DND-41 (cell line): ENCODE data around the gene ARFIP1.

ENCODE experiments used
- ATAC-seq: fragments of 200-7000 bp; cut with Tn5 transposase; 3 replicates; pipeline ENCODE4 v1.9.1; 2021; ENCODE audit warnings: low read depth; ENCODE audit not compliant: insufficient read depth
- DNase-seq: peaks from one replicate; pipeline ENCODE4 v3.0.0-alpha.2; 2020
- H2AFZ ChIP-seq: 2 replicates; pipeline ENCODE4 v1.6.0; 2012; ENCODE audit warnings: low read depth, low read length
- H3K27ac ChIP-seq: 2 replicates; pipeline ENCODE4 v1.5.1; 2012; ENCODE audit warnings: low read length, inconsistent platforms
- H3K27me3 ChIP-seq: fragments of 200-600 bp; sonication (generic); 2 replicates; pipeline ENCODE4 v1.6.0; 2012; ENCODE audit warnings: low read length, mild to moderate bottlenecking, inconsistent platforms; ENCODE audit not compliant: insufficient read depth, poor library complexity
- H3K36me3 ChIP-seq: 2 replicates; pipeline ENCODE4 v1.5.1; 2012; ENCODE audit warnings: low read length, inconsistent platforms; ENCODE audit not compliant: insufficient read depth
- H3K4me1 ChIP-seq: 2 replicates; pipeline ENCODE4 v1.5.1; 2012; ENCODE audit warnings: mild to moderate bottlenecking, low read length; ENCODE audit not compliant: insufficient read depth
- H3K4me2 ChIP-seq: 2 replicates; pipeline ENCODE4 v1.6.0; 2012; ENCODE audit warnings: mild to moderate bottlenecking, moderate library complexity, low read length, inconsistent platforms; ENCODE audit not compliant: insufficient read depth
- H3K4me3 ChIP-seq, 2 experiments: fragments of 200-600 bp in 1 of 2; shearing (Covaris generic) in 1 of 2; 2 replicates each; pipeline ENCODE4 v1.5.1; 2012 to 2016; ENCODE audit warnings: inconsistent platforms in 2 of 2, low read length in 2 of 2, mild to moderate bottlenecking in 2 of 2, low read depth in 1 of 2, moderate library complexity in 1 of 2
- H3K79me2 ChIP-seq: 2 replicates; pipeline ENCODE4 v1.6.0; 2012; ENCODE audit warnings: low read length, inconsistent platforms; ENCODE audit not compliant: insufficient read depth
- H3K9ac ChIP-seq: 2 replicates; pipeline ENCODE4 v1.6.0; 2012; ENCODE audit warnings: low read depth, mild to moderate bottlenecking, inconsistent platforms, low read length, moderate library complexity
- H3K9me3 ChIP-seq: 2 replicates; pipeline ENCODE4 v1.5.1; 2012; ENCODE audit warnings: low read length, moderate library complexity, mild to moderate bottlenecking, inconsistent platforms; ENCODE audit not compliant: insufficient read depth, severe bottlenecking
- H4K20me1 ChIP-seq: 2 replicates; pipeline ENCODE4 v1.6.0; 2012; ENCODE audit warnings: low read length; ENCODE audit not compliant: insufficient read depth
- EZH2 ChIP-seq: IDR thresholded peaks from 3 replicates; pipeline ENCODE4 v1.6.1; 2012; ENCODE audit warnings: borderline replicate concordance, low read depth, mild to moderate bottlenecking, moderate library complexity, low read length, inconsistent platforms; ENCODE audit not compliant: severe bottlenecking
- TF ChIP-seq, protein P1 (sequence below): IDR thresholded peaks from 2 replicates; pipeline ENCODE4 v1.5.1; 2012; ENCODE audit warnings: borderline replicate concordance, low read length, moderate library complexity, mild to moderate bottlenecking; ENCODE audit not compliant: poor library complexity, severe bottlenecking; ENCODE audit errors: extremely low read depth

ARFIP1 gene

DNA sequence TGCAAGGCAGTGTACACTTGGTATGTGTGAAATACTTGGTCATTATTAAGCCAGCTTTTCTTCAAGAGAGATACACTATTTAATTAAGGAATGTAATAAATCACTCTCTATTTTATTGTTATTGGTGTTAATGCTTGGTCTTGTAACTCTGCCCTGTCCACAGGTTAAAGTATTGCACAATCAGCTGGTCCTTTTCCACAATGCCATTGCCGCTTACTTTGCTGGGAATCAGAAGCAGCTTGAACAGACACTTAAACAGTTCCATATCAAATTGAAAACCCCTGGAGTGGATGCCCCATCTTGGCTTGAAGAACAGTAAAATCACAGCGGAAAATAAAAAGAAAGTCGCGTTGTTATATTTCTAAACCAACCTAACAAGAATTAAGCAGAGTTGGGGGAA is 130.1 kb downstream of the ARFIP1 start:
- H4K20me1 ChIP-seq: no peaks in the 10 kb centered on the region
- H3K36me3 ChIP-seq: no peaks in the 10 kb centered on the region
- no peaks in the 10 kb centered on the region for H3K9me3 ChIP-seq
- H3K27ac ChIP-seq: no peak overlapping the region
- no peak overlapping the region for H3K9ac ChIP-seq
- H3K4me1 ChIP-seq: no peaks in the 10 kb centered on the region
- no peak overlapping the region for H3K4me2 ChIP-seq
- no peaks in the 10 kb centered on the region for H3K79me2 ChIP-seq
- no peak overlapping the region for H3K4me3 ChIP-seq
- no peak for DNase-seq
- H2AFZ ChIP-seq: no peak overlapping the region
- no peaks in the 10 kb centered on the region for H3K27me3 ChIP-seq
- ATAC-seq: no peak
- TF ChIP-seq EZH2: no peak
- TF ChIP-seq, protein P1, sequence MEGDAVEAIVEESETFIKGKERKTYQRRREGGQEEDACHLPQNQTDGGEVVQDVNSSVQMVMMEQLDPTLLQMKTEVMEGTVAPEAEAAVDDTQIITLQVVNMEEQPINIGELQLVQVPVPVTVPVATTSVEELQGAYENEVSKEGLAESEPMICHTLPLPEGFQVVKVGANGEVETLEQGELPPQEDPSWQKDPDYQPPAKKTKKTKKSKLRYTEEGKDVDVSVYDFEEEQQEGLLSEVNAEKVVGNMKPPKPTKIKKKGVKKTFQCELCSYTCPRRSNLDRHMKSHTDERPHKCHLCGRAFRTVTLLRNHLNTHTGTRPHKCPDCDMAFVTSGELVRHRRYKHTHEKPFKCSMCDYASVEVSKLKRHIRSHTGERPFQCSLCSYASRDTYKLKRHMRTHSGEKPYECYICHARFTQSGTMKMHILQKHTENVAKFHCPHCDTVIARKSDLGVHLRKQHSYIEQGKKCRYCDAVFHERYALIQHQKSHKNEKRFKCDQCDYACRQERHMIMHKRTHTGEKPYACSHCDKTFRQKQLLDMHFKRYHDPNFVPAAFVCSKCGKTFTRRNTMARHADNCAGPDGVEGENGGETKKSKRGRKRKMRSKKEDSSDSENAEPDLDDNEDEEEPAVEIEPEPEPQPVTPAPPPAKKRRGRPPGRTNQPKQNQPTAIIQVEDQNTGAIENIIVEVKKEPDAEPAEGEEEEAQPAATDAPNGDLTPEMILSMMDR: no peak

DNA sequence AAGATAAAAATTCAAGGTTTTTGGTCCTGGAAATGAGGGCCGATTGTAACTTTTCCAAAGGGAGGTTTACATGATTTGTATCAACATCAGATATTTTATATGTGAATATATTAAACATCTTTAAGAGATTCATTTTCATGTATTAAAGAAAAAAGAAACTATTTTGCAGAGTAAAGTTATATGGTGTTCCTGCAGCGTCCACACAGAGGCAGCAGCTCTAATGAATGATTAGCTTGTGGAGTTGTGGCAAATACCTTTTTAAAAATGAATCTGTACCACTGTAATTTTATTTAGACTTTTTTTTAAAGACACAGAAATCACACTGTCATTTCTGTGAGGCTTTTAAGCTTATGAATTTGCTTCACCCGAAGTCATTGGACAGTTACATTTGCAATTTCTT is 130.8 kb downstream of the ARFIP1 start:
- DNase-seq: no peak
- Histone ChIP-seq H3K27ac (no peak overlapping the region), H3K27me3 (no peaks in the 10 kb centered on the region), H3K4me1 (no peaks in the 10 kb centered on the region), H4K20me1 (no peaks in the 10 kb centered on the region), H3K36me3 (no peaks in the 10 kb centered on the region), H3K79me2 (no peaks in the 10 kb centered on the region), H3K9me3 (no peaks in the 10 kb centered on the region), H3K4me3 (no peak overlapping the region), H3K4me2 (no peak overlapping the region), H3K9ac (no peak overlapping the region), H2AFZ (no peak overlapping the region)
- no peak for ATAC-seq
- TF ChIP-seq, protein P1: no peak
- no peak for TF ChIP-seq EZH2

DNA sequence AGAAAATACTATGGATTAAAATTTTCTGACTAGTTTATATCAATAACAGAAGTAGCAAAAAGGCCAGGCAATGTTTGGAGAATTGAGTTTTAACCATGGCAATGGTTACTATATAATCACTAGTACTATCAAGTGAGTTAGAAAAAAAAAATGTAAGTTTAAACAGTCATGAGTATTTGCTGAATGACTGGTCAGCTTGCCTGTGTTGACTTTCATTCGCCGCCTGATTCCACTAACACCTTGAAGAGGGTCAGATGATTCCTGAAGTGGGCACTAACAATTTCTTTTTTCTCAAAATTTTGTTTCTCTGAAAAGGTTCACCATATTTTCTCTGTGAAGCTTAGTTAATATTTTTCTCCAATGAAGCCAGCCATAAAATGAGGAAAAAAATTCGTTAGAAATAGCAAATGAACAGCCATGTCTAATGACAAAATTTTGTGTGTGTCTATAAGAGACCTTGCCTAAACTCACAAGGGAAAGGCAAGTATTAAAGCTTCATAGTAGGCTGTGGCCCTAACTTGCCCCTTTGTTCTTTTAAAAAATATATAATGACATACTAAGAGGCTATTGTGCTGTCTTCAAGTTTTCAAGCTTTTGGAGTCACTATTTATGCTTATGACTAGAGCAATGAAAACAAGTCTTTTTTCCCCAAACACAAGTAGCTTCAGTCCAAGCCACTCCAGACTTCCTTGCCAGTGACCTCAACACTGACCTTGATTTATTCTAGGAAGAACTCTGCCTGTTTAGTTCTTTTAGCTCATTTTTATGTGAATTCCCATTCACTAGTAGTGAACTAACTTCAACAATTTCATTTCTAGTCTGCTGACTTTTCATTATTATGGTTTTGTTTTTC is 138.0 kb downstream of the ARFIP1 start:
- Histone ChIP-seq H3K27me3 (no peaks in the 10 kb centered on the region), H3K4me3 (no peak overlapping the region), H3K79me2 (no peaks in the 10 kb centered on the region), H3K36me3 (no peaks in the 10 kb centered on the region), H3K9ac (no peak overlapping the region), H4K20me1 (no peaks in the 10 kb centered on the region), H3K4me2 (no peak overlapping the region), H3K9me3 (peaks cover 26% of the 10 kb centered on the region), H2AFZ (no peak overlapping the region), H3K27ac (no peak overlapping the region), H3K4me1 (no peaks in the 10 kb centered on the region)
- TF ChIP-seq EZH2: no peak
- TF ChIP-seq, protein P1: no peak
- no peak for DNase-seq
- ATAC-seq: no peak

DNA sequence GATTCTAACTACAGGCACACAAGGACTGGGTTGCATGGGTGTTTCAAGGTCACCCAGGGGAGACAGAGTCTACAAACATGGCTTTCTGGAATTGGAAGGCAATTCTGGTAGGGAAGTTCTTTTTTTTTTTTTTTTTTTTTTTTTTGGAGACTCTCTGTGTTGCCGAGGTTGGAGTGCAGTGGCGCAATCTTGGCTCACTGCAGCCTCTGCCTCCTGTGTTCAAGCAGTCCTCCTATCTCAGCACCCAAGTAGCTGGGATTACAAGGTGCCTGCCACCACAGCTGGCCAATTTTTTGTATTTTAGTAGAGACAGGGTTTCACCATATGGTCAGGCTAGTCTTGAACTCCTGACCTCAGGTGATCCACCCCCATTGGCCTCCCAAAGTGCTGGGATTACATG is 140.1 kb downstream of the ARFIP1 start:
- no peak overlapping the region for H3K27ac ChIP-seq
- H3K4me1 ChIP-seq: no peaks in the 10 kb centered on the region
- no peak overlapping the region for H2AFZ ChIP-seq
- no peak for TF ChIP-seq EZH2
- TF ChIP-seq, protein P1: no peak
- H3K36me3 ChIP-seq: no peaks in the 10 kb centered on the region
- DNase-seq (no peak), ATAC-seq (no peak)
- no peak overlapping the region for H3K4me3 ChIP-seq
- no peaks in the 10 kb centered on the region for H3K79me2 ChIP-seq
- no peak overlapping the region for H3K9ac ChIP-seq
- no peak overlapping the region for H3K4me2 ChIP-seq
- no peaks in the 10 kb centered on the region for H3K27me3 ChIP-seq
- peaks cover 26% of the 10 kb centered on the region for H3K9me3 ChIP-seq
- no peaks in the 10 kb centered on the region for H4K20me1 ChIP-seq
